Caco-2 (cell line): Measurements from ENCODE around the gene OAS1. TPM values are rescaled to one million over a fixed set of nuclear protein-coding genes. Genes with fewer than 3 reads are reported as not detected.

Source experiments
- BruUV-seq: library from RNA; stranded (reverse); fragments of 400-500 nt; replicated peaks from 2 replicates; lab custom pipeline; 2021; lab: Mats Ljungman, UMichigan
- CTCF ChIA-PET: fragments of 300-600 bp; sonication (Branson Sonifier 250); formaldehyde crosslinking; loops from one replicate; lab custom pipeline; 2022; ENCODE audit warnings: antibody characterized with exemption; lab: Charles Lee
- POLR2A ChIA-PET: fragments of 300-600 bp; sonication (Branson Sonifier 250); formaldehyde crosslinking; loops from one replicate; lab custom pipeline; 2022; ENCODE audit warnings: antibody characterized with exemption; lab: Charles Lee
- DNase-seq, 2 experiments: peaks; one replicate each; pipeline versions ENCODE4 v3.0.0 to v3.0.0-alpha.2; 2020 to 2022
- H3K27me3 ChIP-seq: replicated peaks from 2 replicates; pipeline ENCODE4 v1.6.0; 2011; ENCODE audit warnings: low read length; ENCODE audit not compliant: control insufficient read depth, insufficient read depth
- H3K36me3 ChIP-seq: 2 replicates; pipeline ENCODE4 v1.5.1; 2011; ENCODE audit warnings: low read length; ENCODE audit not compliant: control insufficient read depth, insufficient read depth
- H3K4me1 ChIP-seq: fragments of 250-450 bp; sonication (Bioruptor Pico); 2 replicates; pipeline ENCODE4 v1.5.1; 2020; ENCODE audit warnings: mild to moderate bottlenecking
- H3K4me3 ChIP-seq: 2 replicates; pipeline ENCODE4 v1.5.1; 2011; ENCODE audit warnings: low read depth, mild to moderate bottlenecking, control low read depth, low read length
- H3K9me3 ChIP-seq: fragments of 250-450 bp; sonication (Bioruptor Pico); 2 replicates; pipeline ENCODE4 v1.5.1; 2020; ENCODE audit warnings: mild to moderate bottlenecking, moderate library complexity
- H3K27ac Mint-ChIP-seq: one replicate; pipeline ENCODE4 v1.8.0; 2022; ENCODE audit warnings: mixed read lengths; ENCODE audit not compliant: unreplicated experiment
- H3K27me3 Mint-ChIP-seq: one replicate; pipeline ENCODE4 v1.8.0; 2022; ENCODE audit warnings: mixed read lengths; ENCODE audit not compliant: insufficient read depth, unreplicated experiment
- H3K36me3 Mint-ChIP-seq: one replicate; pipeline ENCODE4 v1.8.0; 2022; ENCODE audit warnings: mild to moderate bottlenecking, mixed read lengths; ENCODE audit not compliant: insufficient read depth, unreplicated experiment
- H3K4me1 Mint-ChIP-seq: one replicate; pipeline ENCODE4 v1.8.0; 2022; ENCODE audit warnings: low read depth, mixed read lengths; ENCODE audit not compliant: unreplicated experiment
- H3K4me3 Mint-ChIP-seq: one replicate; pipeline ENCODE4 v1.8.0; 2022; ENCODE audit warnings: mild to moderate bottlenecking, moderate library complexity, mixed read lengths; ENCODE audit not compliant: unreplicated experiment
- H3K9me3 Mint-ChIP-seq: one replicate; pipeline ENCODE4 v1.8.0; 2022; ENCODE audit warnings: mixed read lengths; ENCODE audit not compliant: unreplicated experiment
- intact Hi-C: fragments of 100-400 bp; cut with micrococcal nuclease; formaldehyde crosslinking; loops from one replicate; pipeline ENCODE4 v1.10.0; 2022; ENCODE audit not compliant: unreplicated experiment
- total RNA-seq: library from RNA; stranded (reverse); gene quantifications from 2 replicates; pipeline ENCODE4 v1.2.3, GENCODE V29; 2022
- TF ChIP-seq, protein P1 (sequence below), 2 experiments: fragments of 200-600 bp in 1 of 2; IDR thresholded peaks; 1 replicate in 1 of 2; 2 replicates in 1 of 2; pipeline versions ENCODE4 v1.5.1 to v1.8.0; 2011 to 2022; ENCODE audit warnings: antibody characterized with exemption in 1 of 2, control low read depth in 1 of 2, inconsistent platforms in 1 of 2, low read depth in 1 of 2, low read length in 1 of 2, mild to moderate bottlenecking in 1 of 2, moderate library complexity in 1 of 2; ENCODE audit not compliant: insufficient read depth in 1 of 2, severe bottlenecking in 1 of 2, unreplicated experiment in 1 of 2

OAS1 gene
- total RNA-seq, 1 experiment from 2014 or later = 14.2 TPM

DNA sequence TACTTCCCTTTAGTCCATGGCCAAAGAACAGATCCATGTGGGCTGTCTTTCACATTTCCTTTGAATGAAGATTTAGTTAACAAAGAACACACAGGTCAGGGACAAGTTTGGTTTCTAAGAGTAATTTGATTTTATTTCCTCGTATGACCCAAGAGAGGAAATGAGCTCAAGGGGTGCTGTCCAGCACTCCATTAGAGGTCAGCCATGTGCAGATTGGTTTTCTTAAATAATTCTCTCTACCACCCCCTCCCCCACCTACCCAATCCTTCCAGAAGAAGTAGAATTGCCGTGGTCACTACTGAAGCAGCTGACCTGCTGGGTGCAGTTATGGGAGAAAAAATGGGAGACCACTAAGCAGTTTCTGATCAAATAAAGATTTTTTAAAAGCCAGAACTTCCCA lies 13.9 kb upstream of the OAS1 start:
- Mint-ChIP-seq H3K4me1 (no peaks in the 10 kb centered on the region), H3K4me3 (no peak overlapping the region), H3K27ac (no peak overlapping the region), H3K27me3 (peaks cover 6% of the 10 kb centered on the region), H3K9me3 (no peaks in the 10 kb centered on the region), H3K36me3 (no peaks in the 10 kb centered on the region)
- Histone ChIP-seq H3K27me3 (no peaks in the 10 kb centered on the region), H3K4me3 (no peak overlapping the region), H3K36me3 (no peaks in the 10 kb centered on the region), H3K9me3 (no peaks in the 10 kb centered on the region), H3K4me1 (no peaks in the 10 kb centered on the region)
- TF ChIP-seq, protein P1, sequence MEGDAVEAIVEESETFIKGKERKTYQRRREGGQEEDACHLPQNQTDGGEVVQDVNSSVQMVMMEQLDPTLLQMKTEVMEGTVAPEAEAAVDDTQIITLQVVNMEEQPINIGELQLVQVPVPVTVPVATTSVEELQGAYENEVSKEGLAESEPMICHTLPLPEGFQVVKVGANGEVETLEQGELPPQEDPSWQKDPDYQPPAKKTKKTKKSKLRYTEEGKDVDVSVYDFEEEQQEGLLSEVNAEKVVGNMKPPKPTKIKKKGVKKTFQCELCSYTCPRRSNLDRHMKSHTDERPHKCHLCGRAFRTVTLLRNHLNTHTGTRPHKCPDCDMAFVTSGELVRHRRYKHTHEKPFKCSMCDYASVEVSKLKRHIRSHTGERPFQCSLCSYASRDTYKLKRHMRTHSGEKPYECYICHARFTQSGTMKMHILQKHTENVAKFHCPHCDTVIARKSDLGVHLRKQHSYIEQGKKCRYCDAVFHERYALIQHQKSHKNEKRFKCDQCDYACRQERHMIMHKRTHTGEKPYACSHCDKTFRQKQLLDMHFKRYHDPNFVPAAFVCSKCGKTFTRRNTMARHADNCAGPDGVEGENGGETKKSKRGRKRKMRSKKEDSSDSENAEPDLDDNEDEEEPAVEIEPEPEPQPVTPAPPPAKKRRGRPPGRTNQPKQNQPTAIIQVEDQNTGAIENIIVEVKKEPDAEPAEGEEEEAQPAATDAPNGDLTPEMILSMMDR (IDR thresholded peaks at IDR 0.05; ENCODE audit: insufficient read depth in 1 of 2, low read depth in 1 of 2, low read length in 1 of 2, severe bottlenecking in 1 of 2, unreplicated experiment in 1 of 2) = no peak
- intact Hi-C loops = no loop called here
- CTCF ChIA-PET = no interaction called here
- BruUV-seq = no TSS peak
- POLR2A ChIA-PET = no interaction called here
- no peak for DNase-seq

DNA sequence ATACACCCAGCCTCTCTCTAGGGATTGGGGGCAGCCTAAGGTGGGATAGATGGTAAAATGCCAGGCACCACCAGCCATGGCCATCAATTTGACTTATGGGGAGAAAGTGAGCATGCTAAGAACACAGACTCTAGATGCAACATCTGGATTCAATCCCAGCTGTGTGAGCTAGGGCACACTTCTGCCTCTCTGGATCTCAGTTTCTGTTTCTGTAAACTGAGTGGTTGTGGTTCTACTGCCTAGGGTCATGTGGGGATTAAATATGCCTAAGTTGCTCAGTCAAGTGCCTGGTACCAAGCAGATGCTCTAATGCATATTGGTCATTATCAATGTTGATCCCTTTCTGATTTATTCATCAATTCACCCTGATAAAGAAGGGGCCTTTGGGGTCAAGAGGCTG lies 12.6 kb upstream of the OAS1 start:
- ChIA-PET CTCF (no interaction called here), POLR2A (no interaction called here)
- BruUV-seq = no TSS peak
- Histone ChIP-seq H3K27me3 (no peaks in the 10 kb centered on the region), H3K4me1 (no peaks in the 10 kb centered on the region), H3K36me3 (no peaks in the 10 kb centered on the region), H3K4me3 (no peak overlapping the region), H3K9me3 (no peaks in the 10 kb centered on the region)
- intact Hi-C loops = no loop called here
- Mint-ChIP-seq H3K27ac (no peak overlapping the region), H3K9me3 (no peaks in the 10 kb centered on the region), H3K36me3 (no peaks in the 10 kb centered on the region), H3K4me3 (no peak overlapping the region), H3K27me3 (peaks cover 14% of the 10 kb centered on the region), H3K4me1 (no peaks in the 10 kb centered on the region)
- DNase-seq = no peak
- TF ChIP-seq, protein P1 (IDR thresholded peaks at IDR 0.05; ENCODE audit: insufficient read depth in 1 of 2, low read depth in 1 of 2, low read length in 1 of 2, severe bottlenecking in 1 of 2, unreplicated experiment in 1 of 2) = no peak

DNA sequence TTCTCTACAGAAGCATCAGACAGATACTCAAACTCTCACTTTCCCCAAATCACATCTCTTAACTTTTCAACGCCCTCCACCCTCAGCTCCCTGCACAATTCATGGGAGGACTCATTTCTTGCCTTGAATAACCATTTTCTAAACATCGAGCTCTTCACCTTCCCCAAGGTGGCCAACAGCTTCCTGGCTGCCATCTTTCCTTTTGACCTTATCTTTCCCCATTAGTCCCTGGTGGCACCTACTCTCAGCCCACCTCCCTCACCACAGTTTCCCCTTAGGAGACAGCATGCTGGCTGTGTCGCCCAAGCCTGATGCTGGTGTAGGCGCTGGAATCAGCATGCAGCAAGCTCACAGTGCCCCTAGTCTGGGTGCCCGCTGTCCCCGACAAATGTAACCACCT lies 8.4 kb upstream of the OAS1 start:
- H3K9me3 ChIP-seq = no peaks in the 10 kb centered on the region
- DNase-seq = no peak
- no peaks in the 10 kb centered on the region for H3K36me3 ChIP-seq
- H3K36me3 Mint-ChIP-seq = no peaks in the 10 kb centered on the region
- no peak overlapping the region for H3K27ac Mint-ChIP-seq
- no peak overlapping the region for H3K4me3 ChIP-seq
- BruUV-seq = no TSS peak
- no peaks in the 10 kb centered on the region for H3K9me3 Mint-ChIP-seq
- ChIA-PET CTCF (no interaction called here), POLR2A (no interaction called here)
- no peaks in the 10 kb centered on the region for H3K27me3 ChIP-seq
- no peaks in the 10 kb centered on the region for H3K4me1 Mint-ChIP-seq
- intact Hi-C loops = no loop called here
- TF ChIP-seq, protein P1 (IDR thresholded peaks at IDR 0.05; ENCODE audit: insufficient read depth in 1 of 2, low read depth in 1 of 2, low read length in 1 of 2, severe bottlenecking in 1 of 2, unreplicated experiment in 1 of 2) = no peak
- peaks cover 14% of the 10 kb centered on the region for H3K27me3 Mint-ChIP-seq
- no peak overlapping the region for H3K4me3 Mint-ChIP-seq
- no peaks in the 10 kb centered on the region for H3K4me1 ChIP-seq
